ENCODE data around the gene PACRG. TPM values are rescaled to one million over a fixed set of nuclear protein-coding genes. Genes with fewer than 3 reads are reported as not detected.

PACRG gene
- total RNA-seq, 1 donor from 2014 or later, result 10.5 TPM

DNA sequence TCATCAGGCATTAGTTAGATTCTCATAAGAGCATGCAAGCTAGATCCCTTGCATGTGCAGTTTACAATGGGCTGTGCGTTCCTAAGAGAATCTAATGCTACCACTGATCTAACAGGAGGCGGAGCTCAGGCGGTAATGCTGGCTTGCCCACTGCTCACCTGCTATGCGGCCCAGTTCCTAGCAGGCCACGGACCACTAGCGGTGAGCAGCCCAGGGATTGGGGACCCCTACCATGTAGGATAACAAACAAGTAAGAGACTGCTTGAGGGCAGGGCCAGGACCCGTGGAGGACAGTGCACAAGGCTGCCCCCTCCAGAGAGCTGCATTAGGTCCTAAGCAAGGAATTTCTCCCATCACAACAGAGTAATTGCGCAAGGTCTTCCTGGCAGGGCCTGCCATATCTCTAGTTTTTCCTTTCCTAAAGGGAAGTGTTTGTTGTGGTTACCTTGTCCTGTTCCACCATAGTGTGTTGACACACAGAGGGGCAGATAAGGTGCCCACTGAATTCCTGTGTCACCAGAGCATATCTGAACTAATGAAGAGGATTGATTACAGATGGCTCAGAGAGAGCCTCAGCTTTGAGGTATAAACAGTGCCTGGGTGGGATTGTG, 58.0 kb downstream of the PACRG start:
- Histone ChIP-seq H3K9me3 (replicated peaks) (peaks cover 34% of the 10 kb centered on the region), H3K27me3 (ENCODE audit: low read depth) (no peaks in the 10 kb centered on the region), H3K4me1 (no peaks in the 10 kb centered on the region), H3K27ac (replicated peaks) (no peak overlapping the region), H3K4me3 (no peak overlapping the region), H3K36me3 (no peaks in the 10 kb centered on the region)
- intact Hi-C loops (cut with micrococcal nuclease), result no loop called here
- DNase-seq, result peak; percentile 18
- TF ChIP-seq, protein P1, sequence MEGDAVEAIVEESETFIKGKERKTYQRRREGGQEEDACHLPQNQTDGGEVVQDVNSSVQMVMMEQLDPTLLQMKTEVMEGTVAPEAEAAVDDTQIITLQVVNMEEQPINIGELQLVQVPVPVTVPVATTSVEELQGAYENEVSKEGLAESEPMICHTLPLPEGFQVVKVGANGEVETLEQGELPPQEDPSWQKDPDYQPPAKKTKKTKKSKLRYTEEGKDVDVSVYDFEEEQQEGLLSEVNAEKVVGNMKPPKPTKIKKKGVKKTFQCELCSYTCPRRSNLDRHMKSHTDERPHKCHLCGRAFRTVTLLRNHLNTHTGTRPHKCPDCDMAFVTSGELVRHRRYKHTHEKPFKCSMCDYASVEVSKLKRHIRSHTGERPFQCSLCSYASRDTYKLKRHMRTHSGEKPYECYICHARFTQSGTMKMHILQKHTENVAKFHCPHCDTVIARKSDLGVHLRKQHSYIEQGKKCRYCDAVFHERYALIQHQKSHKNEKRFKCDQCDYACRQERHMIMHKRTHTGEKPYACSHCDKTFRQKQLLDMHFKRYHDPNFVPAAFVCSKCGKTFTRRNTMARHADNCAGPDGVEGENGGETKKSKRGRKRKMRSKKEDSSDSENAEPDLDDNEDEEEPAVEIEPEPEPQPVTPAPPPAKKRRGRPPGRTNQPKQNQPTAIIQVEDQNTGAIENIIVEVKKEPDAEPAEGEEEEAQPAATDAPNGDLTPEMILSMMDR (IDR thresholded peaks at IDR 0.05; ENCODE audit: borderline replicate concordance), result no peak

DNA sequence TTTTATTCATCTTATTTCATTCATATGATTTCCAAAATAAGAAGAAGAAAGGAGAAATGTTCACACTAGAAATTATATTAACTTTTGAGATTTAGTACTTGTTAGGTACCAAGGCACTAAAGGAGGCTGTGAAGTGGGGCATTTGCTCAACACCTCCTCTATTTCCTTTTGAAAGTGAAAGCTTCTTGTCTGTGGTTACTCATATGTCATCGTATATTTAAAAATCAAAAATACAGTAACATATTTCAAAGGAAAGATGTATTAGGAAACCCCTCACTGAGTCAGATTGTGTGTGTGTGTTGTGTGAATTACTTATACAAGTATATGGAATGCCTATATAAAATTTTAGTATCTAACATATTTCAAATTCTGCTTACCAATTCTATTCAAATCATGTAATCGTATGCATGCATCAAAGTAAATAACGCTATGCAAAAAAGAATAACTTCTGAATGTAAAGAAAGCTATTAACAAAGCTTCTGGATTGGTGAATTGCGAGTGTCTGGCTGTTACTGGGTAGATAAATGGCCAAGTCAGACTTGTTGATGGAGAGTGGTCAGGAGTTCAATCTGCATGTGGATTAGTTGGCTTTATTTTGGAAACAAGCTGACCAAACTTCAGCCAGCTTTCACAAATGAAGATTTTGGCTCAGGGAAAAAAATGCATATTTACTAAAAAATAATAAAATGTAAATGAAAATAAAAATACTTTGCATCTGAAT, 70.9 kb downstream of the PACRG start:
- TF ChIP-seq, protein P1 (IDR thresholded peaks at IDR 0.05; ENCODE audit: borderline replicate concordance), result no peak
- Histone ChIP-seq H3K4me3 (no peak overlapping the region), H3K9me3 (replicated peaks) (no peaks in the 10 kb centered on the region), H3K4me1 (no peaks in the 10 kb centered on the region), H3K36me3 (no peaks in the 10 kb centered on the region), H3K27ac (replicated peaks) (no peak overlapping the region), H3K27me3 (ENCODE audit: low read depth) (no peaks in the 10 kb centered on the region)
- intact Hi-C loops (cut with micrococcal nuclease), result no loop called here
- no peak for DNase-seq

DNA sequence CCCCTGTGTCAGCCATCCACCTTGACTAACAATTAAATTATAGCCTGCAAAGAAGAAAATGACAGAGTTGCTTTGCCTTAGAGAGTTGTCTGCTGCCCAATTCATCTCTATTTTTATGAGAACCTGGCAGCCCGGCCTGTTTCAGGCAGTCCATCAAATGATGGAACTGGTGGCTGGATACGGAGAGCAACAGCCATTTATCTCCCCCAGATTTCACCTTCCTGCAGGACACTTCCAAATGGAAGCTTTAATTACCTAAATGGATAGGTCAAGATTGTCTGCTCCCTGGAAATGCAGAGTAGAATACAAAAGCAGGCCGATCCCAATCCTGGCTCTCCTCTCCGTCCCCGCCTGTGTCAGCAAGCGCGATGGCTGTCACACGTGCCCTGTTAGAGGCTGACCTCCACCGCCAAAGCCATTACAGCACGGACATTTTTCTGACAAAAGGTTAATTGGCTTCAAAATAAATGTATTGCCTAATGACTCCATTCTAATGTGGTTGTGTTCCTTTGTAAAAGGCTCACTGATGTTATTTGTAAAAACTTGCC, 86.7 kb downstream of the PACRG start:
- TF ChIP-seq, protein P1 (IDR thresholded peaks at IDR 0.05; ENCODE audit: borderline replicate concordance), result no peak

DNA sequence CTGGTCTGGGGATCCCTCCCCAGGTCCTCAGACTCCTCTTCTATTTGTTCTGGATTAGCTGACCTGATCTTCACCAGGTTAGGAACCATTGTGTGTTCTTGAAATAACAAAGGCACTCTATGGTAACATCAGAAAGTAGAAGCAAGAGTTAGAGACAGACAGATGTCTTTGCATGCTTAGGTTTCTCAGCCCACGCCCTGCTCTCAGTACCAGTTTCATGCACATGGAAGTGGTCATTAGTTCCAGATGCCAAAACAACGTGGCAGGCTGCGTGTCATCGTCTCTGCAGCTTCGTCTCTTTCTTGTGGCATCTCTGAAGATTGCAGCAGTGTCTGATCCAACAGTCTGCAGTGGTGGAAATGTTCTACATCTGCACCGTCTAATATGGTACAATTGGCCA, 89.4 kb downstream of the PACRG start:
- intact Hi-C loops (cut with micrococcal nuclease), result no loop called here
- Histone ChIP-seq H3K27me3 (ENCODE audit: low read depth) (no peaks in the 10 kb centered on the region), H3K27ac (replicated peaks) (no peak overlapping the region), H3K36me3 (no peaks in the 10 kb centered on the region), H3K4me3 (no peak overlapping the region), H3K4me1 (no peaks in the 10 kb centered on the region), H3K9me3 (replicated peaks) (no peaks in the 10 kb centered on the region)
- no peak for DNase-seq
- TF ChIP-seq, protein P1 (IDR thresholded peaks at IDR 0.05; ENCODE audit: borderline replicate concordance), result no peak

More for the DNA sequence above, 86.7 kb downstream of the PACRG start:
- intact Hi-C loops (cut with micrococcal nuclease), result no loop called here
- H3K9me3 ChIP-seq (replicated peaks), result no peaks in the 10 kb centered on the region
- H3K27me3 ChIP-seq (ENCODE audit: low read depth), result no peaks in the 10 kb centered on the region
- H3K27ac ChIP-seq (replicated peaks), result no peak overlapping the region
- DNase-seq, result no peak
- no peak overlapping the region for H3K4me3 ChIP-seq
- H3K4me1 ChIP-seq, result no peaks in the 10 kb centered on the region
- H3K36me3 ChIP-seq, result no peaks in the 10 kb centered on the region

DNA sequence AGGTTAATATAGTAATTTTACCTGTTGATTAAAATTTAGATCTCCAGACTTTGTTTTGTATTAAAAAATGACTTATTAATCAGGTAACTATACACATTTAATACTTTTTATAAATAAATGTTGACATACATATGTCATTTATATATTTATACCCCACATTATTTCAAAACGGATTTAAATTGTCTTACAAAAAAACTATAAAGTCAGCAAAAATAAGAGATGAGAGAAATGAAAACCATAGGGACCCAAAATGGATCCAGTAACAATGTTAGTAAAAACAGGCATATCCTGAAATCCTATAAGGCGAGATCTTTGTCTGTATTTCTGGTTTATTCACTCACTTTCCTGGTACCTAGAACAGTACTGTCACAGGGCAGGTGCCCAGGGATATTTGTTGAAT, 91.5 kb downstream of the PACRG start:
- H3K9me3 ChIP-seq (replicated peaks), result no peaks in the 10 kb centered on the region
- intact Hi-C loops (cut with micrococcal nuclease), result no loop called here

More for the DNA sequence above, 91.5 kb downstream of the PACRG start:
- TF ChIP-seq, protein P1 (IDR thresholded peaks at IDR 0.05; ENCODE audit: borderline replicate concordance), result no peak
- H3K27ac ChIP-seq (replicated peaks), result no peak overlapping the region
- no peak overlapping the region for H3K4me3 ChIP-seq
- H3K4me1 ChIP-seq, result no peaks in the 10 kb centered on the region
- no peaks in the 10 kb centered on the region for H3K36me3 ChIP-seq
- DNase-seq, result no peak
- H3K27me3 ChIP-seq (ENCODE audit: low read depth), result no peaks in the 10 kb centered on the region
